Stimulated activated CD4-positive, alpha-beta T cell treated with anti-CD3 and anti-CD28 coated beads, Interleukin-1b, Interleukin-23, amount 100 ng/mL, for 24 hours (primary cell): Measurements from ENCODE around the gene TTPAL.
A peak's percentile ranks its signal among the peaks of the same experiment; 100 is the strongest.

Experiments used
- DNase-seq, 4 experiments: peaks; one replicate each; pipeline ENCODE4 v3.0.0-alpha.2; 2020; ENCODE audit warnings: low read depth in 4 of 4, low spot score in 1 of 4

The TTPAL gene

DNA sequence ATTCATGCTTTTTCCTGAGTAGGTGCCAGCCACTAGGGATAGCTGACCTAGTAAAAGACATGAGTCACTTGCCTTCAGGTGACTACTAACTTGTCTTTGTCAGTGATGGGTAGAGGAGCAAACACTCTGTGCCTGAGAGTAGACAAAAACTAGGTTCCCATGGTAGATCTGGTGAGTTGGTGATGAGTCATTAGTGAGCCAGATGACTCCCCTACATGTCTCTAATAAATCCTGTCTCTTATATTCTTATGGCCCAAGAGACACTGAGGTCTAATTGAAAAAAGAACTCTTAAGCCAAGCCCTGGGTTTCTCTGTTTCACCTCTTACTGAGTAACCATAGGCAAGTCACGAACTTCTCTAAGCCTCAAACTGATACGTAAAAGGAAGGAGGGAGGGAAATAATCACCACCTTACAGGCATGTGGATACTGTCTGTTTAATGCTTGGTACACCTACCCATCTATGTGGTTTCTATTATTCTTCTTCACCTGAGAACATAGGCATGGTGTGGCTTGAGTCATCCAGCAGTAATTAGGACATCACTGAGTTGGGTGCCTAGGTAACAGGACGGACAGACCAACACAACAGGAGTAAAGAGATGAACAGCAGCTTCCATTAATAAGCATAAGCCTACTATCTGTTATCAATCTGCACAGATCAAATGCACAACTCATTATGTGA is 20.3 kb downstream of the TTPAL start:
- no peak for DNase-seq

- peak in 3 of 4 experiments; percentile 11 to 37 (median 11) for DNase-seq
Observed at GRCh38 chr20:44496976-44497375, 21.3 kb downstream of the TTPAL start.

DNA sequence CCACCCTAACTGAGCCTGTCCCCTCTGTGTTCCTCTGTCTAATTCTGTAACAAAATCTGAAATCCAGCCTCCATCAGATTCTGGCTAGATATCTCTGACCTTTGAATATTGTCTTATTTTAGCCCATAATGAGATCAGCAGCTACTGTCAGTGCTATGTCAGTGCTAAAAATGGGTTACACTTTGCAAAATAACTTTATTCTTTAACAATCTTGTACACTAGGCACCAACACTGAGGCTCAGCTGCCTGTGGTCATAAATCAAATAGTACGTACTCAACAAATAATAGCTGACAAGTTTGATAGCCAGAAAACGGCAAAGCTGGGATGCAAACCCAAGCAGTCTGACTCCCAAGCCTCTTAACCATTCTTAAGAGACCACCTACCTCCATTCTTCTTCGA is 22.1 kb downstream of the TTPAL start:
- DNase-seq: no peak

- DNase-seq: no peak
Observed at GRCh38 chr20:44500221-44500620, 24.5 kb downstream of the TTPAL start.

- DNase-seq: no peak
Observed at GRCh38 chr20:44501448-44501847, 25.8 kb downstream of the TTPAL start.

GRCh38 chr20:44502968-44503367 is 27.3 kb downstream of the TTPAL start:
- DNase-seq: no peak

GRCh38 chr20:44504402-44505307 is 29.0 kb downstream of the TTPAL start:
- no peak for DNase-seq

- no peak for DNase-seq
Observed at GRCh38 chr20:44509762-44510161, 34.1 kb downstream of the TTPAL start.

DNA sequence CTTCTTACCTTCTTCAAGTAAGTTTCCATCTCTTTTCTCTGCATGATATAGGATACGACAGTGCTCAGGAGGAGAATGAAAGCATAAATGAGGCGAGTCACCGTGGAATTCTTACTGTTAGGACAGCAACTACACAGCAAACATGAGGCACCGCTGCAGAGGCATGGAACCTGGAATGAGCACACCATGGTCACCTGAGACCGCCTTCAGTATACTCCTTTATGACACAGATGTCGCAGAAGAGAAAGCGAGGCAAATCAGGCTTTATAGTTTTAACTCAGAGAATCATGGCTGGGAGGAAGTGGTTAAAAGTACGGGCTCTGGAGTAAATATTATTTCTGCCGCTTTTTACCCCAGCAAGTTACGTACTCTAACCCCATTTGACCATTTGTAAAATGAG is 38.2 kb downstream of the TTPAL start:
- DNase-seq: no peak

DNA sequence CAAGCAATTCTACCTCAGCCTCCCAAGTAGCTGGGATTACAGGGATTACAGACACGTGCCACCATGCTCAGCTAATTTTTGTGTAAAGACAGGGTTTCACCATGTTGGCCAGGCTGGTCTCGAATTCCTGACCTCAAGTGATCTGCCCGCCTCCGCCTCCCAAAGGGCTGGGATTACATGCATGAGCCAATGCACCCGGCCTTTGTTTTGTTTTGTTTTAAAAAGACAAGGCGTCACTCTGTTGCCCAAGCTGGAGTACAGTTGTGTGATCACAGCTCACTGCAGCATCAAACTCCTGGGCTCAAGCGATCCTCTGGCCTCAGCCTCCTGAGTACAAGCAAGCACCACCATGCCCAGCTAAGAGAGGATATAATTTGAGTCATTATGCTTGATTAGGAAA is 40.8 kb downstream of the TTPAL start:
- no peak for DNase-seq

- DNase-seq: no peak
Observed at GRCh38 chr20:44517454-44517853, 41.8 kb downstream of the TTPAL start.

- DNase-seq: no peak
Observed at GRCh38 chr20:44518248-44518647, 42.6 kb downstream of the TTPAL start.

DNA sequence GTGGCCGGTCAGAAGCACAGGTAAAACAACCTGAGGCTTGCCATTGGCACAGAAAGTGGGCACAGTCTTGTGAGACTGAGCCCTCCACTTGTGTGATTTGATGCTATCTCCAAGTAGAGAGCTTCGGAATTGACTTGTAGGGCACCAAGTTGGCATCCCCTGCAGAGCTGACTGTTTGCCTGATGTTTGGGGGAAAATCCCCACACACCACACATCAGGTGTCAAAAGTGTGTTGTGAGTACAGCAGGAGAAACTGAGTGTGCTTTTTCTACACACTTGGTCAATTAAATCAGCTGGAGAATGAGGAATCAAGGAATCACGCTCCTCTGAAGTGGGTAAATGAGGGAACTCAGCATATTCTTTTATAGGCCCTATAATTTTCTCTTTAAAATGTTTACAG is 45.2 kb downstream of the TTPAL start:
- DNase-seq: no peak

DNA sequence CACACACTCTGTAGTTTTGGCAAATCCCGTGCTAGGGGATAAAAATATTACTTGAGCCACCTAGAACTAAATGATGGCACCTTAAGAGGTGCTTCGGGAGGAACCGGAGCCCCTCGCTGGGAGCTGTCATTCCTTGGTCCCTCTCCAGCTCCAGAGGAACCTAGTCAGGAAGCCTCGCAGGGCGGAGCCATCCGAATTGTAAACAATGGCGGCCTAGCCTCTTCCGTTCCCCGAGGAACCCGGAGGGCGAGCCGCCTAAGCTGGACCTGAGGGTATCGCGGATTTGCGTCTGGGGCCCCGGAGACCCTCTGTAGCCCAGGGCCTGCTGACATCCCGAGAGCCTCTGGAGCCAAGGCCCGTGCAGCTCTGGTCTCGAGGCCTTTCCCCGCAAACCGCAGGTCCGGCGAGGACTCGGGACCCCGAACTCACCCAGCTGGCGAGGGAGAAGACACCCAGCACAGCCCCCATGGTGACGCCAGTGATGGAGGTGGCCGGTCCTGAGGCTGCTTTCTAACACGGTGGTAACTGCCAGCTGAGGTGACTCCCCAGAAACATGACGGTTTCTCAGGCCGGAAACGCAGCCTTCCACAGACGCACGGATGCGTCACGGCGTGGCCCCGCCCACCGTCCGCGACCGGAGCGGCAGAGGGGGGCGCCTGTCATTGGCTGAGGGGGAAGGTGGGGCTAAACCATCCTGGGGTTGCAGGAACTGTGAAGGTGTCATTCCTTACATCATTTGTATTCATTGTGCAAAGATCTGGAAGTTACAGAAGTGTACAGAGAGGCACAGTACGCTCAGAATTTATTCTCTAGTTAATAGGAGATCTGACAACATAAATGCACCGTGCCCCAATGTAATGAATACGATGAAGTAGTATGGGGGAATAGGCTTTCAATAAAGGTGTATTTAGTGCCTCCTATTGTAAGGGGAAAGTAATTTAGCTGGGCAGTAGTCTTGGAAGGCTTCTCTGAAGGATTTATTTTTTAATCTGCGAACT is 46.1 kb downstream of the TTPAL start, which contains the start of gene SERINC3:
TSS of gene SERINC3 (minus strand) at position 587 of the 998 bp plus-strand sequence. CDS start at position 468, 119 bp downstream.
- peak; percentile 91 to 96 (median 94) for DNase-seq

GRCh38 chr20:44522841-44523240 is 47.2 kb downstream of the TTPAL start:
- DNase-seq: no peak

GRCh38 chr20:44523746-44524145 is 48.1 kb downstream of the TTPAL start:
- DNase-seq: no peak

DNA sequence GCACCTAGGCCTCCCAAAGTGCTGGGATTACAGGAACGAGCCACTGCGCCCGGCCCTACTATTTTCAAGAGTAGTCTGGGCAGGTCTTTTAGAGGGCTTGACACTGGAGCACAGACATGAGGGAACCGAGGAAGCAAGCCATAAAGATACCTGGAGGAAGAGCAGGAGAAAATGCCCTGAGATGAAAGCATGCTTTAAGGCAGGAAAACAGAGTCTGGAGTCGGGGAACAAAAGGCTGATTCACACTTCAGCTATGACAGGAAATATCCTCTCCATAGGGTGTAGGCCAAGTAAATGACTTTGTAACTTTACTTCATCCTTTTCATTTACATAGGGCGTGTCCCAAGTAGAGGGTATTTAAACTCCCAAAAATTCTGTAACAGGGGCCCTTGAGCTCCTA is 50.5 kb downstream of the TTPAL start:
- no peak for DNase-seq

DNA sequence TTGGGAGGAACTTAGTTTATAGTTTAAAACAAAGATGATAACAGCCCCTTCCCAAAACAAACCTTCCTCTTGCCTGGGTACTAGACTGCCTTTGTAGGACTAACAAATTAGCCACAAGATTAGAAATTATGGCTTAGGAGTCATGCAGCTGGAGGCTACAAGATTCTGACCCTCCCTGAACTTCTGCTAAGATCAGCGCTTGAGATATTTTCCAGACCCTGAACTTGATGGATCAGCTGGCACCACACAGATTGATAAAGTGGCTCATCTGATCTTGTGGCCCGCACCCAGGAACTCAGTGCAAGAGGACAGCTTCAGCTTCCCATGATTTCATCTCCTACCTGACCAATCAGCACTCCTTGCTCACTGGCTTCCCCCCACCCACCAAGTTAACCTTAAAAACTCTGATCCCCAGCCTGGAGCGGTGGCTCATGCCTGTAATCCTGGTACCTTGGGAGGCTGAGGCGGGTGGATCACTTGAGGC is 52.1 kb downstream of the TTPAL start:
- no peak for DNase-seq

DNA sequence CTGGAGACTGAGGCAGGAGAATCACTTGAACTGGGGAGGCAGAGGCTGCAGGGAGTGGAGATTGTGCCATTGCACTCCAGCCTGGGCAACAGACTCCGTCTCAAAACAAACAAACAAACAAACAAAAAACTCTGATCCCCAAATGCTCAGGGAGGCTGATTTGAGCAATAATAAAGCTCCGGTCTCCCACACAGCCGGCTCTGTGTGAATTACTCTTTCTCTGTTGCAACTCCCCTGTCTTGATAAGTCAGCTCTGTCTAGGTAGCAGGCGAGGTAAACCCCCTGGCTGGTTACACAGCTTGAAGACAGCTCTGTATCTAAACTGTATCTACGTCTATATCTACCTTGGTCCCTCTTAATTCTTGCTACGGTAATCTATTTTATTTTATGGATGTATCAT is 52.6 kb downstream of the TTPAL start:
- DNase-seq: no peak

GRCh38 chr20:44532259-44532980 is 56.7 kb downstream of the TTPAL start:
- DNase-seq: no peak
